Stimulated activated CD4-positive, alpha-beta T cell treated with anti-CD3 and anti-CD28 coated beads, Interleukin-4, amount 100 ng/mL, for 4 hours (primary cell): ENCODE results near the gene FBLIM1.

Experiments used
- DNase-seq, 2 experiments: peaks; one replicate each; pipeline ENCODE4 v3.0.0-alpha.2; 2020

The FBLIM1 gene

DNA sequence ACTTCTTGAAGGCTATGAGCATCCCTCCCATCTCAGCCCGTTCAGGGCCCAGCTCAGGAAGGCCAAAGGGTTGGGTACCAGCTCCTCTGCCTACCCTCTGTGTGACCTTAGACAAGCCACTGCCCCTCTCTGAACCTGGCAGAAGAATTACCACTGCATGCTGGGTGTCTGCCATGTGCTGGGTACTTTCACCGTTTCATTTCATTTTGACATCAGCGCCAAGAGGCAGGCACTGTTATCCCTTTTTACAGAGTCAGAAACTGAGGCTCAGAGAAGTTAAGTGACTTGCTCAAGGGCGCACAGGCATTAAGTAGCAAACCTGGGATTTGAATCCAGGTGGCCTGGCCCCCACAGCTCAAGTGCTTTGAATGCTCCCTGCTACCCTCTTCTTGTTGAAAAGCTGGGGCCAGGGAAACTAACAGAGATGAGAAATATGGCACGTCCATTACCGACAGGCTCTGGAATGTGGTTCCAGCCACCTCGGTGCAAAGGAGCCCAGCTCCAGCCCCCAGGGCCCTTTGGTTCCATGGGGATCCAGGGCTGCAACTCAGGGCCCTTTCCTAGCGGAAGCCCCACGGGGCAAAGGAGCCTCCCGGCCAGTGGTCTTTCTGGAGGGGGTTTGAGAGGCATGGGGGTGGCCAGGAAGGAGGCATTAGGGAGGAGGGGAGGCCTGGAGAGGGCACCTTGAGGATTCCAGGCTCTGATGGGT, 9.8 kb upstream of the FBLIM1 start:
- DNase-seq, result no peak

DNA sequence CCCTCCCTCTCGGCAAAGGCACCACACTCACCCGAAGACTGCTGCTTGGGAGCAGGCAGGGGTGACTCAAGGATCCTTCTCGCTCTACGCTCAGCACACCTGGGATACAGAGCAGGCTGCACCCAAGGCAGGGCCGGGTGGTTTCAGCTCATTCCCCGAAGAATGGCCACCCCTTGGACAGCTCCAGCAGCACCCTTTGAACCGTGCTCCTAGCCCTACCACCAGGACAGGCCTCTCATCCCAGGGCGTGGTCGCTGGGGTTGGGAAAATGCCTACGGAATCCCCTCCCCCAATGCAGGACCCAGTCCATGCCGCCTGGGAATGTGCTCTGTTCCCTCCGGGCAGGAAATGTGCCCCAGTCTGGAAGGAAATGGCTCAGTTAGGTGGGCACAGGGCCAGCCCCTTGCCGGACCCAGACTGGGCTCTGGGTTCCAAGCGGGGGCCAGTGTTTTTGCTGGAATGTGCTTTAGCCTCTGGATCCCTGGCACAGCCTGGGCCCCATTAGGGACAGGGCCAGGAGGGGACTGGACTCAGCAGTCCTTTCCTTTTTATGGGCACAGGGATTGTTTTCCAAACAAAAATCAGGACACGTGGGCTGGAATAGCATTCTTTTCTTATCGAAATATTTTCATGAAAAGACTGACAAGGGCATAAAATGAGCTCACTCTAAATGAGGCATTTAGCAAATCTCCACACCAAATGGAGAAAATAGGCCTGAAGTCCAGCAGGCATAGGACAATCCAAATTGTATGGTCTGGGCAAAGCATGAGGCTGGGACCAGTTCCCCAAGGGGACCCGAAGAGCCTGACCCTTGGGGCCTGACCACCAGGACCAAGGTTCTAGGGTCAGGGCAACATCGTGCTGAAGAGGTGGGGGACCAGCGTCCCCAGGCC, 8.9 kb upstream of the FBLIM1 start:
- DNase-seq, result no peak

GRCh38 chr1:15750924-15751323, 7.7 kb upstream of the FBLIM1 start:
- DNase-seq, result no peak

DNA sequence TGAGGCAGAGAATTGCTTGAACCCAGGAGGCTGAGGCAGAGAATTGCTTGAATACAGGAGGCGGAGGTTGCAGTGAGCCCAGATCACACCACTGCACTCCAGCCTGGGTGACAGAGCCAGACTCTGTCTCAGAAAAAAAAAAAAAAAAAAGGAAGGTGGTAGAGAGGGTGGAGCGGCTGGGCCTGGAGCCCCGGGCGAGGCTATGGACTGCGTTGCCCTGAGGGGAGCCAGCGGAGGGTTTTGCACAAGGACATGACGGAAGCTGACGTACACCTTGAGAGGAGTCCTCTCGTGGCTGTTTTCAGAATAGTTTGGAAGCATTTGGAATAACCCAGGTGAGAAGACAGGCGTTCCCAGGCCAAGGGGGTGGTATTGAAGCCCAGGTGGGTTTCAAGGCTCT, 6.9 kb upstream of the FBLIM1 start:
- no peak for DNase-seq

DNA sequence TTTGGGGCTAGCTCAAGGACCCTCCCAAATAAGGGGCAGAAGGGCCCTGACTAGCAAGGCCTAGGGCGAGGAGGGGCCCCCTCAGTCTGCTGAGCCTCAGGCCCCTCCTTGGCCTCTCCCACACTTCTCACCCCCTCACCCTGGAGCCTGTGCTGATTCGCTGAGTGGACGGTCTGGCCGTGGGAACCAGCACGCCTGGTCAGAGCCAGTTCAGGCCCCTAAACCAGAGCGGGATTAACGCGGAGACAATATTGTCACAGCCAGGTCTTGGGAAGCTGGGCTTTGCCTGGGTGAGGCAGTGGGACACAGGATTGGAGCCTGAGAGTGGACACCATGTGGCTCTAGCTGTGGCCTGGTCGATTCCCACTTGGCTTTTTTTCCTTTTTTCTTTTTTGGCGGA, 4.8 kb upstream of the FBLIM1 start:
- DNase-seq, result no peak

- no peak for DNase-seq
Observed at GRCh38 chr1:15755021-15755645, 3.5 kb upstream of the FBLIM1 start.

DNA sequence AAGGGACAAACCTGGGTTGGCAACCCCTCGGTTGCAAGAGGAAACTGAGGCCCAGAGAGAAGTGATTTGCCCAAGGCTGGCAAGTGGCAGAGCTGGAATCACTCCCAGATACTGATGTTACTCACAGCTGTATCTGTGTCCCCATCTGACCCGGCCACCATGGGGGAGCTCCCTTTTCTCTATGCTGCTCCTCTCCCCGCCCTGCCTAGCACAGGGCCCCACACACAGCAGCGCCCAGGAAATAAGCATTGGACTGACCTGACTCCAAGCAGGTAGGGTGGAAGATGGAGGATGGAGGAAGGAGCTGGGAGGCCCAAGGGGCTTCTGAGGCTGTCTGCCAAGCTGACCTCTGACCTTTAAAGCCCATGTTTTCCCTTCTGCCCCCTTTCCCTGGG, 3.0 kb upstream of the FBLIM1 start:
- DNase-seq, result no peak

DNA sequence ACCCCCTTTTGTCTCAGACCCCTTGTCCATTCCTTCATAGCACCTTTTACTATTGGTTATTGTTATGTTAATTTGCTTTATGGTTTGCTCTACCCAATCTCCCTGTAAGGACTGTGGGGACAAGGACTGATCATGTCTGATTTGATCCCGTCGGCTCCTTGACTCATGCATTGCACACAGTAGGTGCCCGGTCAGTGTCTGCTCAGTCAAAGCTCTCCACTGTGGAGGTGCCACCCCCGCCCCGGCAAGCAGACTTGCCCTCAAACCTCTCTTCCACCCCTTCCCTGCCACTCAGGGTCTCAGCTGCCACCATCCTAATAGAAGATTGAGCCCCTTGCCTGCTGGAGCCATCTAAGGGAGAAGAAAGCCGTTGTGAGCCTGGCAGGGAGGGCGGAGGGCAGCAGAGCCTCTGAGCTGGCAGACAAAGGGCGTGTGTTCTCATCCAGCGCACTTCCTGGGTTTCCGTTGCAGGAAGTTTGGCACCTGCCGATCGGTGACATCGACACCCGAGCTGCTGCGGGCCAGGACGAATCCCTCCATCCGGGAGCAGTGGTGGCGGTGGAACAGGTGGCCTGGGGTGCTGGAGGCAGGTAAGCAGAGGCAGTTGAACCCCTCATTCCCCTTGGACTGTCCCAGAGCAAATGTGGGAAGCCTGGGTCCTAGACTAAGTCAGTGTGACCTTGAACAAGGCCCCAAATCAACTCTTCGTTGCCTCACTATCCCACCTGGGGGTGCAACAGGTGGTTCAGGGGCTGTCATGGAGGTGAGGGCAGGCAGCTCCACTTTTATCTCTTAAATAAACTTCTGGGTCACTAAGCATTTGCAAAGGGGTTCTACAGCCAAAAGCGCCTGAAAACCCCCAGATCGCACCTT, 2.2 kb upstream of the FBLIM1 start:
- DNase-seq, result no peak

GRCh38 chr1:15757016-15757543, 1.5 kb upstream of the FBLIM1 start:
- DNase-seq, result no peak

DNA sequence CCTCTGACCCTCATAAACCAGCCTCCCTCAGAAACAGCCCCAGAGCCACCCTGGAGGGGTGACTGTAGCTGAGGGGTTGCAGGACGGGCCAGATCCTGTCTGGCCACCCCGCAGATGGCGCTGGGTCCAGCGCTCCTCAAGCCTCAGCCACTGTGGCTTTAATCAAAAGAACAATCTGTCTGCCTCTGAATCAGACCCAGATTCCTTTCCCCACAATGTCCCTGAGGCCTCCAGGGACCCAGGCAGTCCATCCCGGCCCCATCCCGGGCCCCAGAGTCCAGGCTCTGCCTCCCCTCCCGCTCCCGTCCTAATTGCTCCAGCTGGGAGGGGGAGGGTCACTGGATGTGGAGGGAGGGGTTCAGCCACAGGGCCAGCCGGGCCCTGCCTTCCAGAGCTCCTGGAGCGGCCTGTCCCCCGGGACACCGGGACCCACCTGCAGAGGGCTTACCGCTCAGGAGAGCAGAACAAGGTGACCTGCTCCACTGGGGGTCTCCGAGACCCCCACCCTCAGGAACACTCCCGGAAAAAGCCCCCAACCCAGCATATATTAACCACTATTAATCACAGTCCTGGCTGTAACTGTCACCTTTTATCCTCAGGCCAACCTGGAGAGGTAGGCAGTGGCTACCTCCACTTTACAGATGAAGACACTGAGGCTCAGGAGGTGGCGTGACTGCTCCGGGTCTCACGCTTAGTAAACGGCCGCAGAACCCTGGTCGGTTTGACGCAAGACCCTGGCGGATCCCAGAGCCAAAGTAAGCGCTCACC, 836 bp upstream of the FBLIM1 start:
- DNase-seq, result no peak

GRCh38 chr1:15758953-15759661, 512 bp downstream of the FBLIM1 start:
- DNase-seq, result no peak

- no peak for DNase-seq
Observed at GRCh38 chr1:15760520-15761211, 2.1 kb downstream of the FBLIM1 start.

- DNase-seq, result no peak
Observed at GRCh38 chr1:15761366-15762128, 3.0 kb downstream of the FBLIM1 start.

DNA sequence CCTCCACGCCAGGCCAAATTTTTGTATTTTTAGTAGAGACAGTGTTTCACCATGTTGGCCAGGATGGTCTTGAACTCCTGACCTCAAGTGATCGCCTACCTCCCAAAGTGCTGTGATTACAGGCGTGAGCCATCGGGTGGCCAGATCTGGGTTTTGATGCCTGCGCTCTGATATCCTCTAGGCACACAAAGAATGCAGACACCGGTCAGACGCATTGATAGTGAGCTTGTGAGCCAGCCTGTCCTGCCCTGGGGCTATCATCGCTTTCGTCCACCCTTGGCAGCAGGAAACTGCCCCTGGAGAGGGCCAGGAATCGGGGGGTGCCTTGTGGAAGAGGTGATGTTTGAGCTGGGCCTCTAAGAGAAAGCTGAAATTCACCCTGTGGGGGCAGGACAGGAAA, 4.0 kb downstream of the FBLIM1 start:
- no peak for DNase-seq

GRCh38 chr1:15764269-15764764, 5.7 kb downstream of the FBLIM1 start:
- DNase-seq, result no peak

GRCh38 chr1:15764890-15765289, 6.3 kb downstream of the FBLIM1 start:
- DNase-seq, result no peak

- DNase-seq, result no peak
Observed at GRCh38 chr1:15765495-15766194, 7.0 kb downstream of the FBLIM1 start.

- no peak for DNase-seq
Observed at GRCh38 chr1:15767941-15768340, 9.3 kb downstream of the FBLIM1 start.

- no peak for DNase-seq
Observed at GRCh38 chr1:15768388-15768787, 9.8 kb downstream of the FBLIM1 start.
